GM21526 (cell line): ENCODE measurements around the gene INS.

Experiments
- ATAC-seq: cut with Tn5 transposase; IDR thresholded peaks from one replicate; pipeline ENCODE4 v1.9.1; 2021; ENCODE audit warnings: moderate library complexity; ENCODE audit not compliant: unreplicated experiment, low FRiP score

INS gene

GRCh38 chr11:2168286-2169004, 7.4 kb upstream of the INS start:
- no peak for ATAC-seq

GRCh38 chr11:2167141-2168045, 6.4 kb upstream of the INS start:
- no peak for ATAC-seq

GRCh38 chr11:2166091-2166851, 5.3 kb upstream of the INS start:
- ATAC-seq: no peak

GRCh38 chr11:2165571-2165970, 4.6 kb upstream of the INS start:
- ATAC-seq: no peak

GRCh38 chr11:2164861-2165555, 4.0 kb upstream of the INS start:
- no peak for ATAC-seq

DNA sequence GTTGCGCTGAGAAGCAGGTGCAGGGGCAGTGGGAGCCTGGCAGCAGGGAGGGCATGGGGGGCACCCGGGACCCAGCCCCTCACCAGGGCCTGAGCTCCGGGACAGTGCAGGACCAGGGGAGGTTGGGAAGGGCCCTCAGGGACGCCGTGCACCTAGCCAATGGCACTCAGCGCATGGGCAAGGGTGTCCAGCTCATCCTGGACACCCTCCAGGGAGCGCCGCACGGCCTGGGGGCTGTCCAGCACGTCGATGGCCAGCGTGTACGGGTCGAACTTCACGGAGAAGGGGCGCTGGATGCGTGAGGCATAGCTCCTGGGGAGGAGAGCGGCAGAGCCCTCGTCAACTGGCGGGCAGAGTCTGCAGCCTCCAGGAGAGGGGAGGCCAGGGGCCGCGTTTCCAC, 3.1 kb upstream of the INS start:
- no peak for ATAC-seq

- ATAC-seq: no peak
Measured at GRCh38 chr11:2163428-2163978, 2.5 kb upstream of the INS start.

- ATAC-seq: no peak
Measured at GRCh38 chr11:2159536-2160413, 1.2 kb downstream of the INS start.

DNA sequence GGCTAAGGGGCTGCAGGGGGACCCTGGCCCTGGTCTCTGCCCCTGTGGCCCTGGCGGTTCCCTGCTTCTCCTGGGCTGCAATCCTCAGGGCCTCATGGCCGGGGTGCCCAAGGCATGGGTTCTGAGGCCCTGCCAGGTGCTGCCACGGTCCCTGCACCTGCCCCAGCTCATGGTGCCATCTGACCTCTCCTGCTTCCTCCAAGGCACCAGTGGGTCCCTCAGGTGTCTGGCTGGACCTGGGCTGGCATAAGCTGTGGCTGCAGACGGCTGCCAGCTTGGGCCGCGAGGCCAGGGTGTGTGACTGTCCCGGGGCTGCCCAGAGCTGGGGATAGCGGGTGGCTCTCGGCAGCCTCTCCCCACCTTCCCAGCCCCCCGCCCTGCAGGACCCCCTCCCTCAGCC, 2.0 kb downstream of the INS start:
- no peak for ATAC-seq

- ATAC-seq: no peak
Measured at GRCh38 chr11:2158296-2158737, 2.7 kb downstream of the INS start.

DNA sequence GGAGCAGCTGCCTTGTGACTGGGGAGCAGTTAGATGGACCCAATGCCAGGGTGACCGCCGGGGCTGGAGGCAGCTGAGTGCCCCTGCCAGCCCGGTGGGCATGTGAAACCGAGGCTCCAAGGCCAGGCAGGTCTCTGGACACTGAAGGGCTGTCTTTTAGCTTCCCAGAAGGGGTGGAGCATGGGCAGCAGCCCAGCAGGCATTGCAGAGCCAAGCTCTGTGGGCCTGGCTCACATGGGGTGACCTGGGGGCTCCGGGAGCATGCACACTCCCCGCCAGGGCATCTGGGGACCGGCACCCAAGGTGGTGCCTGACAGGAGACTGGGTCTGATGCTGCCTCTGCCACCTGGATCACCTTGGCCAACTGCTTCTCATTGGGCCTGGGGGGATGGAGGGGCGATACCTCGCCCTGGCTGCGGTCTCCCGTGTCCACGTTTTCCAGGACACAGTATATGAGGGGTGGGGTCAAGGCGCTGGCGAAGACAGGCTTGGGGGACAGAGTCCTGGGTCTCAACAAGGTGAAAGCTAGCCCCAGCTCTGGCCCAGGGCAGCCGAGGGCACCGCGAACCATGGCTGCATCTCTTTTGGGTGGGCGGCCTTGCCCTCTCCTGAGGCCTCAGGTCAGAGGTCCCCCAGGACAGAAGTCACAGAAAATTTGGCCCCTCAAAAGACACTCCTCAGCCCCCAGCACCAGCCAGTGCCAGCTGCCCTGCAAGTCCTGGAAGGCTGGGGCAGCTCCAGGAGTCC, 3.5 kb downstream of the INS start:
- ATAC-seq: no peak

DNA sequence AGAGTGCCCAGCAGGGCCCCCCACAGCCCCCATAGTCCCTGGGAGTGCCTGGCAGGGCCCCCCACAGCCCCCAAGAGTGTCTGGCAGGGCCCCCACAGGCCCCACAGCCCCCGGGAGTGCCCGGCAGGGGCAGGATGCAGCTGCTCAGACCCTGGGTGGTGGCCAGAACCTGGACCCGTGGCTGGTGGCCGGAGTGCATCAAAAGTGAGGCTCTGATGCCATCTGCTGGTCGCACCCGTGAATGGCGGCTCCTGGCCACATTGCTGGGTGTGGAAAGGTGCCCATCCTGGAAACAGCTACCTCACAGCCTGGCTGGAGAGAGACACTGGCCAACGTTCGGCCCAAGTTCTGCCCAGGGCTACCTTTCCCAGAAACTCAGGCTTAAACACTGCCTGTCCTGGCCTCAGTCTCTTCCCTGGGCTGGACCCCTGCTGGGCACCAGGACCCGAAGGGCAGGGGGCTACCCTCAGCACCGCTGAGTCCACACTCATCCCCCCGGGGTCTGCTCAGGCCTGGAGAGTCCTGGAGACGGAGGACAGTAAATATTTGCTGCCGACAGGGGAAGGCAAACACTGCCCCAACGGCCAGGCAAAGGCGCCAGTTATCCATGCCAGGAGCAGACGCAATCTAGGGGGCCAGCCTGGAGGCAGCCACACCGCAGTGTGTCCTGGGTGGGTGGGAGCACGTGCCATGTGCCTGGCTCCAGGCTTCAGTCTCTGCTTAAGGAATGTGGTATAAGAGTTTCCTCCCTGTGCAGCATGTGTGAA, 4.4 kb downstream of the INS start:
- ATAC-seq: no peak

DNA sequence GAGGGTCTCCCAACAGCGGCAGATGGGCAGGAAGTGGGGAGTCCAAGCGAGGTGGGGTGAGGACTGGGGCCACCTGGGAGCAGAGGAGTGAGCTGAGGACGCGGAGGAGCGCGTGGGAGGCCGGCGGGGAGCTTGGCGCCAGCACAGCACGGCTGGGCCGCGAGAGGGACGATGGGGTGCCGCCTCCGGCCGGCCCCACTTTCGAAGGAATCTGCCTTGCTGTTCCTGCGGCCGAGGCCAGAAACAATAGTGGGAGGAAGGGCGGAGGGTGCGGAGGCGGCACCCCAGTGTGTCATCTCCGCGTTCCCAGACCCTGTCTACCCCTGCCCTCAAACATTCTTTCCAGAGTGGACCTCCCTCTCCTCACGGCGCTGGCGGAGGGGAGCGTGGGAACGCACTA, 5.5 kb downstream of the INS start:
- ATAC-seq: no peak

DNA sequence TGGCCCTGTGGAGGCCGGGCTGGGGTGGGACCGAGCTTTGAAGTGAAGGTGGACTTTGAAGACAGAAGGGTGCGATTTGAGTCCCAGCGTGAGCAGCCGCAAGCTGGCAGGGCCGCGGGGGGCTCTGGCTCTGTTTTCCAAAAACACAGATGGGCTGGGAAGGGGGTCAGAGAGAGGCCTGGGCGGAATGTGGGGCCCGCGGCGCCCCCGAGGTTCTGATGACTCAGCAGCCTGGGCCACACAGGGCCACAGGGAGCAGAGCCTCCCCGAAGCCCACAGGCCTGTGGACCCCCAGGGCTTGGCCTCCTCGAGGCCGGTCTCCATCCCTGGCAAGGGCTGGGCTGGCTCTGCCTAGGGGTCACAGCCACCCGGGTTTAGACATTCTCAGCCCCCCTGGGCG, 6.1 kb downstream of the INS start:
- ATAC-seq: no peak

DNA sequence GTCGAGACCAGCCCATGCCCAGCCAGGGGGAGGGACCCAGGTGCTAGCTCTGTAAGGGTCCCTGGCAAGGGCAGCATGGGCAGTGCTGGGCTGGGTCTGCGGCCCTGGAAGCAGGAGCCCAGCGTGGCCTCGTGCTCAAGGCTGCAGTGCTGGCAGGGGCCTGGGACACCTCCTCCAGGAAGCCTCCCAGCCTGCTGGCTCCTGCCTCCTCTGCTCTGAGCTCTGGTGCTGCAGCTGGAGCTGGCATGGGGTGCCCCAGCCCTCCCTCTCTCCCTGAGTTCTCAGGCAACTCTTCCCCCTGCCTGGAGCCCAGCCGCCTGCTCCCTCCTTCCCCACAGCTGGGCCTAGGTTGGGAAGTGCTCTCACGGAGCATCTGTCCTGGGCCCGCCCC, 6.8 kb downstream of the INS start:
- no peak for ATAC-seq

DNA sequence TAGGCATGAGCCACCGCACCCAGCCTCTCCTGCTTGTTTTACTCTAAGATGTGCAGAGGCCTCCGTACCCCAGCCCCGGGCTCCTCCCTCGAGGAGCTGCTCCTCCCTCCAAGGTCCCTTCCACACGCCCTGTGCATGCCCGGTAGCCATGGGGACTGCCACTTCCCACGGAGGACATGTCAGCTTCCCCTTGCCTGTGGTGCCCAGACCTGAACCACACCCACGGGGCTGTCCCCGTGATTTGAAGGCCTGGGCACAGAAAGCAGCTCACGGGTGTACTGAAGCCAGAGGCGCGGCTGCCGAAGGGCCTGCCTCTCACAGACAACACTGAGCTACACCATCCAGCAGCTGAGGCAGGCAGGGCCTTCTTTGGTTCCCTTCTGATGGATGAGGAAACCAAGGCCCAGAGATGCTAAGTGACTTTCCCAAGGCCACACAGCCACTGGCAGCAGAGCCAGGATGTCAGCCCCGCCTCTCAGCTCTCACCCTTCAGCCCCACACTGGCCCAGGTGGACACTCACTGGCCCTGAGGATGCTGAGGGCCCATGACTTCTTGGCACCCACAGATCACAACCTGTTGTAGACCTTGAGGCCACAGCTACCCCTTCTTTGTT, 7.3 kb downstream of the INS start:
- ATAC-seq: no peak

GRCh38 chr11:2151500-2152257, 9.3 kb downstream of the INS start:
- no peak for ATAC-seq
